ENCODE results near the gene NCK1. TPM values are rescaled to one million over a fixed set of nuclear protein-coding genes. Genes with fewer than 3 reads are reported as not detected.

The NCK1 gene
- polyA plus RNA-seq, 3 donors = 14.5 to 37.9 (median 32.1) TPM

- no peak overlapping the region for H3K27ac ChIP-seq (ENCODE audit: low read depth, low read length)
- WGBS, 3 donors = 53 to 100% (median 63%) methylated on average over 1 of the region's 1 CpG
Observed at GRCh38 chr3:136995652-136996051, 133.6 kb downstream of the NCK1 start.

Other genes starting within 250 kb of the NCK1 start
- gene STAG1, start 109.8 kb upstream of the NCK1 start, polyA plus RNA-seq = 10 to 100 TPM in 2 of 3 donors, 1 to 10 TPM in 1; 7.7 to 16.0 (median 11.9) TPM
- 10 to 100 TPM in 1 of 3 donors, 1 to 10 TPM in 2; 4.0 to 16.4 (median 5.3) TPM for gene SLC35G2, start 43.1 kb upstream of the NCK1 start, polyA plus RNA-seq
- 1 to 10 TPM in 2 of 3 donors, under 1 TPM in 1; 0.30 to 1.9 (median 1.2) TPM for gene IL20RB, start 95.8 kb downstream of the NCK1 start, polyA plus RNA-seq